Stimulated activated naive CD8-positive, alpha-beta T cell treated with anti-CD3 and anti-CD28 coated beads, Interleukin-15, amount 100 ng/mL, for 72 hours (primary cell): ENCODE results near the gene KRTAP12-3.
"Not testable (repeated sequence)": the region's sequence is repeated elsewhere in the genome, so short reads cannot be mapped to it uniquely, and the experiment has no call there.

ENCODE experiments used
- ATAC-seq: fragments of 150-1000 bp; cut with Tn5 transposase; 2 replicates; pipeline ENCODE4 v1.10.0; 2021; ENCODE audit warnings: mild to moderate bottlenecking, moderate library complexity
- DNase-seq, 2 donors: peaks; one replicate each; pipeline ENCODE4 v3.0.0; 2021 to 2022
- H3K27ac Mint-ChIP-seq, 2 donors: one replicate each; pipeline ENCODE4 v1.8.0; 2022; ENCODE audit warnings: mild to moderate bottlenecking in 2 of 2, mixed read lengths in 2 of 2, moderate library complexity in 2 of 2
- H3K27me3 Mint-ChIP-seq: one replicate; pipeline ENCODE4 v1.8.0; 2022; ENCODE audit warnings: mixed read lengths
- H3K4me1 Mint-ChIP-seq: one replicate; pipeline ENCODE4 v1.8.0; 2022; ENCODE audit warnings: mild to moderate bottlenecking, mixed read lengths
- H3K4me3 Mint-ChIP-seq, 2 donors: one replicate each; pipeline ENCODE4 v1.8.0; 2022; ENCODE audit warnings: mild to moderate bottlenecking in 2 of 2, mixed read lengths in 2 of 2, moderate library complexity in 1 of 2
- H3K9me3 Mint-ChIP-seq, 2 donors: one replicate each; pipeline ENCODE4 v1.8.0; 2022; ENCODE audit warnings: mixed read lengths in 2 of 2

The KRTAP12-3 gene, protein sequence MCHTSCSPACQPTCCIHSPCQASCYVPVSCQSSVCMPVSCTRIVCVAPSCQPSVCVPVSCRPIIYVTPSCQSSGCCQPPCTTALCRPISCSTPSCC

DNA sequence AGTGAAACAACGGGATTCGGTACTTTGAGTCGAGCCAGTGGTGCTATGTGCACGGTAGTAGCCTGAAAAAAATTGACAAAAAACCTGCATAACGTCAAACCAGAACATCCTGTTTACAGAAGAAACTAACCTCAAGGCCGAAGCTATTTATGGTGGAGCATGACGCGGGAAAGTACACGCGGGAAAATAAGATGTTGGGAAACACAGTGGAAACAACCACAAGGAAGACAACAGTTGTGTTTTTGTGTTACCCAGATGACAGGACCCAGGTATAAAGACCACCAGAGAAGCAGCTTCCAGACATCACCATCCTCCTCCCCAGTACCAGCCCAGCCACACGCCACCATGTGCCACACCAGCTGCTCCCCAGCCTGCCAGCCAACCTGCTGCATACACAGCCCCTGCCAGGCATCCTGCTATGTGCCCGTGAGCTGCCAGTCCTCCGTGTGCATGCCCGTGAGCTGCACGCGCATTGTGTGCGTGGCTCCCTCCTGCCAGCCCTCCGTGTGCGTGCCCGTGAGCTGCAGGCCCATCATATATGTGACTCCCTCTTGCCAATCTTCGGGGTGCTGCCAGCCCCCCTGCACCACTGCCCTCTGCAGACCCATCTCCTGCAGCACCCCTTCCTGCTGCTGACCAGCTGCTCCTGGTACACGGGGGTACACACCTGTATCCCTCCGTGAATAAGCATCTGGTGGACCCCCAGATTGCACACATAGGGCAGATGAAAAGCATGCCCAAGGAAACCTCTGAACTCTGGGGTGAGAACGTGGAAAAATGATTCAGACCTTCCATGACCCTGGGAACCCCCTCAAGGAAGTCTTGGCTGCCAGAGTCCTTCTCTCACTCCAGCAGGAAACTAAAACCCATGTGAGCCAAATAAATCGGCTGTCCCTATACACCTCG is at the start of gene KRTAP12-3:
Gene KRTAP12-3 (plus strand): TSS at position 298 of the 906 bp plus-strand sequence. CDS start 48 bp downstream, at position 346.
- peak in 1 of 2 donors; percentile 31 for DNase-seq
- Mint-ChIP-seq H3K27ac (peak within 1 kb of the TSS; percentile 84 to 92), H3K4me1 (peaks cover 71% of the 10 kb centered on the region), H3K9me3 (peaks cover 17 to 76% of the 10 kb centered on the region in 2 donors), H3K4me3 (peak within 1 kb of the TSS; percentile 75 to 77), H3K27me3 (no peaks in the 10 kb centered on the region)
- peak; percentile 84 for ATAC-seq

DNA sequence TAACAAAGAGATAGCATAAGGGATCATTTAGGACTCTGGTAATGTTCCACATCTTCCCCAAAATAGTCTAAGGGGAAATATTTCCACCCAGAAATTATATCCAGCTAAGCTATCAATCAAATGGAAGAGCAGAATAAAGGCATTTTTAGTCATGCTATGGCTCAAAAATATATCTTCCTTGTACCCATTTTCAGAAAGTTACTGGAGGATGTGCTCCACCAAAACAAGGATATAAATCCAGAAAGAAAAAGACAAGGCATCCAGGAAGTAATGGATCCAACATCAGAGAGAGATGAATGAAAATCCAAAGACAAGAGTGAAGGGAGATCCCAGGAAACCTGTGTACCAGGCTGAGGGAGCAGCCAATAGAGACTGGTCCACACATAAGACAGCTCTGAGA is 48.5 kb upstream of the KRTAP12-3 start:
- ATAC-seq (no peak), DNase-seq (no peak)
- Mint-ChIP-seq H3K4me1 (no peaks in the 10 kb centered on the region), H3K4me3 (no peak overlapping the region), H3K27me3 (no peaks in the 10 kb centered on the region), H3K27ac (no peak overlapping the region), H3K9me3 (peaks cover 32 to 54% of the 10 kb centered on the region in 2 donors)

DNA sequence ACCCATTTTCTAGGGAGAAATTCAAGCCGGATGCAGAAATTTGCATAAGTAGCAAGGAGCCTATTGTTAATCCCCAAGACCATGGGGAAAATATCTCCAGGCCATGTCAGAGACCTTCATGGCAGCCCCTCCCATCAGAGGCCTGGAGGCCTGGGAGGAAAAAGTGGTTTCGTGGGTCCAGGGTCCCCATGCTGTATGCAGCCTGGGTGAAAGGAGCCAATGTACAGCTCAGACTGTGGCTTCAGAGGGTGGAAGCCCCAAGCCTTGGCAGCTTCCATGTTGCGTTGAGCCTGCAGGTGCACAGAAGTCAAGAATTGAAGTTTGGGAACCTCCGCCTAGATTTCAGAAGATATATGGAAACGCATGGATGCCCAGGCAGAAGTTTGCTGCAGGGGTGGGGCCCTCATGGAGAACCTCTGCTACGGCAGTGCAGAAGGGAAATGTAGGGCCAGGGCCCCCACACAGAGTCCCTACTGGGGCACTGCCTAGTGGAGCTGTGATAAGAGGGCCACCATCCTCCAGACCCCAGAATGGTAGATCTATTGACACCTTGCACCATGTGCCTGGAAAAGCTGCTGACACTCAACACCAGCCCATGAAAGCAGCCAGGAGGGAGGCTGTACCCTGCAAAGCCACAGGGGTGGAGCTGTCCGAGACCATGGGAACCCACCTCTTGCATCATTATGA is 47.4 kb upstream of the KRTAP12-3 start:
- H3K4me1 Mint-ChIP-seq, H3K27ac Mint-ChIP-seq, H3K4me3 Mint-ChIP-seq, DNase-seq, ATAC-seq, H3K27me3 Mint-ChIP-seq: not testable (repeated sequence)
- H3K9me3 Mint-ChIP-seq = peaks cover 23 to 48% of the 10 kb centered on the region in 2 donors

DNA sequence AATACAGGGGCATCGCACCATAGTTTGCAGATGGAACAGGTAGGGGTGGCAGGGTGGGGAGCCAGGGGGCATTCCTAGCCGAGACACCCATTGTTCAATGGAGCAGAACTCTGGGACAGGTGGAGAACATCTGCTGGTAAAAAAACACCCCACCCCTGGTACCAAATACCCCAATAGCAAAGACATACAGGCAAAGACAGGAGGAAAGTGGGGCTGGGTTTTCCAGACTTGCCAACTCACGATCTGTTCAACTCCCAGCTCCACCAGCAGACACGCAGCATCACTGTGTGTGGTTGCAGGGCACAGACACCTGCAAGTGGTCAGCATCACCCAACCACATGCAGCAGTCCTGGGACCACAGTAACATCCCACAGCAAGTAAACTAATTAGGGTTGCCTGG is 46.2 kb upstream of the KRTAP12-3 start:
- H3K27me3 Mint-ChIP-seq = no peaks in the 10 kb centered on the region
- H3K27ac Mint-ChIP-seq = no peak overlapping the region
- H3K9me3 Mint-ChIP-seq = peaks cover 23 to 45% of the 10 kb centered on the region in 2 donors
- DNase-seq (no peak), ATAC-seq (no peak)
- H3K4me3 Mint-ChIP-seq = no peak overlapping the region
- peaks cover 11% of the 10 kb centered on the region for H3K4me1 Mint-ChIP-seq

DNA sequence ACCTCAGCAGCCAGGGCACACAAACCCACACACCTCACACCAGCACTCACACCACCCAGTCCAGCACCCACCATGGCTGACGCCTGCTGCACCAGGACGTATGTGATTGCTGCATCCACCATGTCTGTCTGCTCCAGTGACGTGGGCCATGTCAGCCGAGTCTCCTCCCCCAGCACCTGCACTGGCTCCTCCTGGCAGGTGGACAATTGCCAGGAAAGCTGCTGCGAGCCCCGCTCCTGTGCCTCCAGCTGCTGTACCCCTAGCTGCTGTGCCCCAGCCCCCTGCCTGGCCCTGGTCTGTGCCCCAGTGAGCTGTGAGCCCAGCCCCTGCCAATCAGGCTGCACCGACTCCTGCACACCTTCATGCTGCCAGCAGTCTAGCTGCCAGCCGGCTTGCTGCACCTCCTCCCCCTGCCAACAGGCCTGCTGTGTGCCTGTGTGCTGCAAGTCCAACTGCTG is 45.7 kb upstream of the KRTAP12-3 start, which contains the start of gene KRTAP10-8:
Gene KRTAP10-8 (plus strand): TSS at position 51 of the 458 bp plus-strand sequence. CDS start 22 bp downstream, at position 73.
- ATAC-seq = no peak
- H3K4me1 Mint-ChIP-seq = peaks cover 16% of the 10 kb centered on the region
- peak within 1 kb of the TSS in 1 of 2 donors; percentile 75 for H3K27ac Mint-ChIP-seq

DNA sequence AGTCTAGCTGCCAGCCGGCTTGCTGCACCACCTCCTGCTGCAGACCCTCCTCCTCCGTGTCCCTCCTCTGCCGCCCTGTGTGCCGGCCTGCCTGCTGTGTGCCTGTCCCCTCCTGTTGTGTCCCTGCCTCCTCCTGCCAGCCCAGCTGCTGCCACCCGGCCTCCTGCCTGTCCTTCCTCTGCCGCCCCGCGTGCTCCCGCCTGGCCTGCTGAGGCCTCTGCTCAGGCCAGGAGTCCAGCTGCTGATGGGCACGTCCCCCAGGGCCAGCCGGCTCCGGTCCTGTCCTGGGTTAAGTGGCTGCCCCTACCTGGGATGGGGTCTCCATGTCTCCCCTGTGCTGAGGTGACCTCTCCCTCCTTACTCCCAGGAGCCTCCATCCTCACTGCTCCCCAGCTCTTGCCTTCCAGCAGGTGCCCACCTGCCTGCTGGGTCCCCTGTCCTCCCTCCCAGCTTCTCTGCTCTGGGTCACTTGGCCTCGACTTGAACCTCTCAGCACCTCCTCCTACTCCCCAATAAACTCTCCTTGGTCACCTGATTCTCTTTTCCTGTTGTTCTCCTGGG is 45.0 kb upstream of the KRTAP12-3 start:
- Mint-ChIP-seq H3K27me3 (no peaks in the 10 kb centered on the region), H3K9me3 (peaks cover 23 to 41% of the 10 kb centered on the region in 2 donors), H3K4me1 (peaks cover 21% of the 10 kb centered on the region), H3K4me3 (no peak overlapping the region), H3K27ac (no peak overlapping the region)
- DNase-seq (no peak), ATAC-seq (no peak)

More for the DNA sequence above, 45.7 kb upstream of the KRTAP12-3 start, which contains the start of gene KRTAP10-8:
- no peak within 1 kb of the TSS for H3K4me3 Mint-ChIP-seq
- peaks cover 23 to 41% of the 10 kb centered on the region in 2 donors for H3K9me3 Mint-ChIP-seq
- DNase-seq = no peak
- no peaks in the 10 kb centered on the region for H3K27me3 Mint-ChIP-seq

DNA sequence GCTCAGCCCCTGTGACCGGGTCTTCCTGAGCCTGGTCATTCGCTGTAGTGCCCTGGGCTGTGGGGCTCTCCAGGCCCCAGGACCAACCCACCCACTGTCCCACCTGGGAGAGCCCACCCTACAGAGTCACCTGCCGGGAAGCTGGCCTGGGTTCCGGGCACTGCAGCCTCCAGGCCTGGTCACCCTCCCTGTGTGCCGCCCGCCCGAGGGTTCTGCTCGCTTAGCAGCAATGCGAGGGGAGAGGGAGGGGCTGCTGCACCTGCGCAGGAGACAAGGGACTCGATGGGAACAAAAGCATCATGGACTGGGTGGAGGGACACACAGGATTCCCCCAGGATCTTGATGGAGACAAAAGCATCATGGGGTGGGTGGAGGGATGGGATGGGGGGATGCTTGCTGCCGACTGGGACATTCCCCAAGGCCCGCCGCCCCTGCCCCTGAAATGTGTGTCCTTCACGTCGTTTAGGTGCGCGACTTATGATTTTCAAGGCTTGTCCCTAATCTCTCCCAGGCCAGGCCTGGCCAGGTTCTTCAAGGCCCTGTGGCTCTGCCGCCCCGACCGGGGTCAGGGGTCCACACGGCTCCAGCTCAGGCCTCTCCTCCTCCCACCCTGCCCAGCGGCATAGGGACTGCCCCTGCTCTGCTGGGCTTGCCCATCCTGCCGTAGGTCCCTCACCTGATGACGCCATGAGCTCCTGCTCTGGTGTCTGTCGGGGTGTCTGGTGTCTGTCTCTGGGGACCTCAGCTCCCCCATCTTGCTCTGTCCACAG is 44.2 kb upstream of the KRTAP12-3 start:
- no peak for DNase-seq
- Mint-ChIP-seq H3K4me3 (no peak overlapping the region), H3K4me1 (peaks cover 28% of the 10 kb centered on the region), H3K9me3 (peaks cover 23 to 48% of the 10 kb centered on the region in 2 donors), H3K27me3 (no peaks in the 10 kb centered on the region), H3K27ac (no peak overlapping the region)
- no peak for ATAC-seq

DNA sequence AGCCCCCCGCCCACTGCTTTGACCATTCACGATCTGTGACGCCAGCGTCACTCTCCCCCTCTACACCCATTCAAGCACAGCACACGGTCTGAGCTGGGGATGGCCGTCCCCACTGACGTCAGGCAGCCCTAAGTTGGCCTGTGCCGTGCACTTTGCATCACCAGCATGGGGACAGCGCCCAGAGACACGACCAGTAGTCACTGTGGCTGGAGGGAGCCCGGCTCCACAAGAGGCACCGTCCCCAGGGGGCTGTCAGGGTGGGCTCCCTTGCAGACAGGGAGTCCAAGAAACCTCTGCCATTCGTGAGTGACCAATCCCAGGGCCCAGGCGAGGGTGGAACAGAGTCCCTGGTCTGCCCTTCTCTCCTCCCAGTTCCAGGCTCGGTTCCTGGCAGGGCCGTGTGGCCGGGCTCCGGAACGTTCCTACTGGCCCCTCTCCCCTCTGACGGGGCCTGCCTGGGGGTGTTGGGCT is 43.5 kb upstream of the KRTAP12-3 start:
- no peak for DNase-seq
- Mint-ChIP-seq H3K4me3 (no peak overlapping the region), H3K27ac (peak overlapping the region in 1 of 2 donors; percentile 67), H3K27me3 (no peaks in the 10 kb centered on the region), H3K9me3 (peaks cover 24 to 48% of the 10 kb centered on the region in 2 donors), H3K4me1 (peaks cover 34% of the 10 kb centered on the region)
- ATAC-seq = no peak

DNA sequence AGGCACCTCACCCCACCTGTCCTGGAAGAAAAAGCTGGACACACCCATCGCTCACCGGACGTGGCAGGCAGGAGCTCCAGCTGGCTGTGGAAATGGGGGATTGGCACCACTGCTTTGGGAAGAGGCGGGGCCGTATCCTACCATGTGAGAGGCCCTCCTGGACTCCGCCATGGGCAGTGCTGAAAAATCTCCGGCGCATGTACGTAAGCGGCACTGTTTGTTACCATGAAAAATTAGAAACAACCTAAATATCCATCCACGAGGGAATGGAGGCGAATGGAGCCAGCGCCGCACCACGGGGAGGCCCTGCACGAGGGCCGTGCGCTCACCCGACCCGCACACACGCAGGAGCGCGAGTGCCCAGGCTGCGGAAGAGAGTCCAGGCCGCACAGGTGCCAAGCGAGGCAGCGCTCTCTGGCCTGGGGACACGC is 42.8 kb upstream of the KRTAP12-3 start:
- H3K27ac Mint-ChIP-seq = no peak overlapping the region
- peaks cover 24 to 48% of the 10 kb centered on the region in 2 donors for H3K9me3 Mint-ChIP-seq
- DNase-seq (no peak), ATAC-seq (no peak)
- H3K4me3 Mint-ChIP-seq = no peak overlapping the region
- H3K27me3 Mint-ChIP-seq = no peaks in the 10 kb centered on the region
- peaks cover 39% of the 10 kb centered on the region for H3K4me1 Mint-ChIP-seq

DNA sequence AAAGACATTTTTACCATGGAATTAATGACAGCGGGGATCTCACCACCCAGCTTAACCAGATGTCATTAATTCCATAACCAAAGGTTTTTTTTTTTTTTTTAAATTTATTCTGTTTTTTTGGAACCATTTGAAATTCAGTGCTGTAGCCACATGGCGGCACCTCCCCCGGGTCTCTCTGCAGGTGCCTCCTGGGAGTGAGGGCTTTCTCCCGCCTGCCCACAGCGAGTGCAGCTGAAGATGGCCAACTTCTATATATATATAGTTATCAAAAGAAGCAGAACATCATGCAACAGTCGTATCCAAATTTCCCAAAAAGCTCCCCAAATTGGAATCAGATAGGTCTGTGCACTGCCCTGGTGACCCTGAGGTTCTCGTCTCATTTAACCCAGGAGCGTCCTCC is 42.3 kb upstream of the KRTAP12-3 start:
- no peak overlapping the region for H3K27ac Mint-ChIP-seq
- peaks cover 26 to 48% of the 10 kb centered on the region in 2 donors for H3K9me3 Mint-ChIP-seq
- no peaks in the 10 kb centered on the region for H3K27me3 Mint-ChIP-seq
- DNase-seq (no peak), ATAC-seq (no peak)
- H3K4me1 Mint-ChIP-seq = peaks cover 39% of the 10 kb centered on the region
- H3K4me3 Mint-ChIP-seq = no peak overlapping the region

DNA sequence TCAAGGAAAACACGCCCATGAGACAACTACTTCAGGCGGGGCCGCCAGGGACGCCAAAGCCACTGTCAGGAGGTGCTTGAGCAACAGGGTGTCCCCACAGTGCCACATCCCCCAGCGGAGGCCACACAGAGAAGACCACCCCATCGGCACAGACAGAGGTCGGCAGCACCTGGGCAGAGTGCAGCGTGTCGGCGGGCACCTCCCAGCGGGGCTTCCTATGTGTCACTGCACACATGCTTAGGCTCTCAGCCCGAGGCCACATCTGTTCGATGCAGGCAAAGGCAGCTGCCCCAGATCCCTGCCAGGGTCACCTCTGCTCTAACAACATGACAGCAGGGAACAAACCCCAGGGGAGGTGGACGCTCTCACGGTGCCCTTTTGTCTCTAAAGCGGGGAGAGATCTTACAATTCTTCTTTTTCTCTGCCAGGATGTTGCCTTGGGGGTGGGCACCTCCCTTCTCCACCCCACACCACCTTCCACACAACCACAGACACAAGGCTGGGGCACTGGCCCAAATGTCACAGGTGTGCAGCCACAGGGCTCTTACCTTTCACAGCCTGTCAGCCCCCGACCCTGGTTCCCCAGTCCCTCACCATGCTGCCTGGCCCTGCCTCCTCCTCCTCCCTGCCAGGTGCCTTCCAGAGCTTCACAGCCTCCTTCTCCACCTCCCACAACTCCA is 41.7 kb upstream of the KRTAP12-3 start:
- DNase-seq (no peak), ATAC-seq (peak; percentile 10)
- peaks cover 27 to 48% of the 10 kb centered on the region in 2 donors for H3K9me3 Mint-ChIP-seq
- H3K4me3 Mint-ChIP-seq = no peak overlapping the region
- peak overlapping the region in 1 of 2 donors; percentile 50 for H3K27ac Mint-ChIP-seq
- H3K4me1 Mint-ChIP-seq = peaks cover 39% of the 10 kb centered on the region
- no peaks in the 10 kb centered on the region for H3K27me3 Mint-ChIP-seq

DNA sequence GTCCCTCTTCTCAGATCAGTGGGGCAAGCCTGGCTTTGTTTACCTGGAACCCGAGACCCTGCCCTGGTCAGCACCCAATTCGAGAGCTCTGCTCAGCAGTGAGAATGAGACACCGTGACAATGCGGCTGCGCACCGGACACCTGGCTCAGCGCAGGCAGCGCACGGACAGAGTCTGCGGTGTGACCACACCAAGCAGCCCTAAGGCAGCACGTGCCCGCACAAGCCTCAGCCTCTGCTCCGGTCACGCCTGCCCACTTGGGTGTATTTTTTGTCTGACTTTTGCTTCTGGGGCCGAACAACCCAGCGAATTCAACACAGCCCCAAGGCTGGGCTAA is 41.2 kb upstream of the KRTAP12-3 start:
- peaks cover 39% of the 10 kb centered on the region for H3K4me1 Mint-ChIP-seq
- peak overlapping the region in 1 of 2 donors; percentile 50 for H3K27ac Mint-ChIP-seq
- no peaks in the 10 kb centered on the region for H3K27me3 Mint-ChIP-seq
- H3K4me3 Mint-ChIP-seq = no peak overlapping the region
- no peak for DNase-seq
- no peak for ATAC-seq
- H3K9me3 Mint-ChIP-seq = peaks cover 22 to 45% of the 10 kb centered on the region in 2 donors

DNA sequence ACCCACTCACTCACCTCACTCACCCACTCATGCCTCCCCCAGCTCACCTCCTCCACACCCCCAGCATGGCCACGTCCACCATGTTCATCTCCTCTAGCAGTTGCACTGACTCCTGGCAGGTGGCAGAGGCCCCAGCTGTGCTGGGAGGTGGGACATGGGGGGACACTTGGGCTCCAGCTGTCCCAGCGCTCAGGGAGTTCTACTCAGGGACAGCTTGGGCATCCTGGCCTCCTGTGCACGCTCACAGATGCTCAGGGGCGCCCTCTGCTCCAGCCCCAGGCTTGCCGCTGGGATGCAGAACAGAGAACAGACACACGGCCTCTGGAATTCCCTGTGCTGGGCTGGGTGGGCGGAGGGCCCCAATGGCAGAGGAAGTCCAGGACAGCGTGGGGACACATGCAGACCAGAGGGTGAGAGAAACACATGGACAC is 40.6 kb upstream of the KRTAP12-3 start:
- ATAC-seq (no peak), DNase-seq (no peak)
- Mint-ChIP-seq H3K27ac (no peak overlapping the region), H3K9me3 (peaks cover 22 to 45% of the 10 kb centered on the region in 2 donors), H3K27me3 (no peaks in the 10 kb centered on the region), H3K4me3 (no peak overlapping the region), H3K4me1 (peaks cover 39% of the 10 kb centered on the region)

DNA sequence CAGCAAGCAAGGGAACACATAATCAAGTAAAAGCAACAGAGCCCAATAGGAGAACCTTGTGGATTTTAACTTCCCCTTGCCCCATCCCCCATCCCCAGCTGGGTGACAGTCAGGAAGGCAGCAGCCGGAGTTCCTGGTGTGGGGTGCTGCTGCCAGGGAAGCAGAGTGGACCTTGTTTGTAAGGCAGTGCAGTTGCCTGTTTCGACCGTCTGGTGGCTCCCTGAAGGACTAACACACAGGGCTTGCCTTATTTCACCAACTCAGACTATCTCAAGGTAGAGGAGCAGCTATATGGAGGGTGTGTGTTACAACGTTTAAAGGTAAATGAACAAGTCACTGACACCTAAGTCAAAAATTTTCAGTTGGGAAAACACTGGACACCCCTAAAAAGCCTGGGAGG is 39.2 kb upstream of the KRTAP12-3 start:
- Mint-ChIP-seq H3K4me3 (peak overlapping the region; percentile 56 to 63), H3K4me1 (peaks cover 39% of the 10 kb centered on the region), H3K9me3 (peaks cover 34 to 53% of the 10 kb centered on the region in 2 donors), H3K27ac (peak overlapping the region in 1 of 2 donors; percentile 95), H3K27me3 (no peaks in the 10 kb centered on the region)
- ATAC-seq (peak; percentile 59), DNase-seq (no peak)
